B cell (primary cell): ENCODE results near the gene SF3B6.

Experiments
- EZH2 ChIP-seq: IDR thresholded peaks from 2 replicates; pipeline ENCODE4 v1.6.1; 2012; ENCODE audit warnings: borderline replicate concordance, low read depth, mild to moderate bottlenecking, moderate library complexity, low read length; ENCODE audit not compliant: insufficient read depth, poor library complexity, severe bottlenecking
- TF ChIP-seq, protein P1 (sequence below): fragments of 200-600 bp; IDR thresholded peaks from one replicate; pipeline ENCODE4 v1.8.0; 2022; ENCODE audit warnings: antibody characterized with exemption, mild to moderate bottlenecking

DNA sequence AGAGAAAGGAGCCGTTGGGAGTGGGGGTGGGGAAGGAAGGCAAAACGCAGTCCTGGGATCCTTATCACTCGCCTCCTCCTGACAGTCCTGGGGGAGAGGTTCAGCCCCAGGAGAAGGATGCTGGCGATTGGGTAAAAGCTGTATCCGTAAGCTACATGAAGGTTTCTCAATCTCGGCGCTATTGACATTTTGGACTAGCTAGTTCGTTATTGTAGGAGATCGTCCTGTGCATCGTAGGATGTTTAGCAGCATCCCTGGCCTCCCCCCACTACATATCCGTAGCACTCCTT, 9.0 kb upstream of the SF3B6 start:
- TF ChIP-seq, protein P1, sequence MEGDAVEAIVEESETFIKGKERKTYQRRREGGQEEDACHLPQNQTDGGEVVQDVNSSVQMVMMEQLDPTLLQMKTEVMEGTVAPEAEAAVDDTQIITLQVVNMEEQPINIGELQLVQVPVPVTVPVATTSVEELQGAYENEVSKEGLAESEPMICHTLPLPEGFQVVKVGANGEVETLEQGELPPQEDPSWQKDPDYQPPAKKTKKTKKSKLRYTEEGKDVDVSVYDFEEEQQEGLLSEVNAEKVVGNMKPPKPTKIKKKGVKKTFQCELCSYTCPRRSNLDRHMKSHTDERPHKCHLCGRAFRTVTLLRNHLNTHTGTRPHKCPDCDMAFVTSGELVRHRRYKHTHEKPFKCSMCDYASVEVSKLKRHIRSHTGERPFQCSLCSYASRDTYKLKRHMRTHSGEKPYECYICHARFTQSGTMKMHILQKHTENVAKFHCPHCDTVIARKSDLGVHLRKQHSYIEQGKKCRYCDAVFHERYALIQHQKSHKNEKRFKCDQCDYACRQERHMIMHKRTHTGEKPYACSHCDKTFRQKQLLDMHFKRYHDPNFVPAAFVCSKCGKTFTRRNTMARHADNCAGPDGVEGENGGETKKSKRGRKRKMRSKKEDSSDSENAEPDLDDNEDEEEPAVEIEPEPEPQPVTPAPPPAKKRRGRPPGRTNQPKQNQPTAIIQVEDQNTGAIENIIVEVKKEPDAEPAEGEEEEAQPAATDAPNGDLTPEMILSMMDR = no peak
- TF ChIP-seq EZH2 = no peak
